H1 (cell line): Measurements from ENCODE around the gene RAB3GAP1. TPM values are rescaled to one million over a fixed set of nuclear protein-coding genes. Genes with fewer than 3 reads are reported as not detected.
"Not testable (repeated sequence)": the region's sequence is repeated elsewhere in the genome, so short reads cannot be mapped to it uniquely, and the experiment has no call there.

Experiments
- CTCF ChIA-PET: fragments of 300-600 bp; sonication (Branson Sonifier 250); formaldehyde crosslinking; loops from one replicate; lab custom pipeline; 2021; ENCODE audit not compliant: partially characterized antibody; lab: Charles Lee
- POLR2A ChIA-PET: fragments of 300-600 bp; sonication (Branson Sonifier 250); formaldehyde crosslinking; loops from one replicate; lab custom pipeline; 2021; ENCODE audit warnings: inconsistent platforms; ENCODE audit not compliant: partially characterized antibody; lab: Charles Lee
- DNase-seq, 2 experiments: peaks; one replicate each; pipeline versions ENCODE4 v3.0.0 to v3.0.0-alpha.2; 2010 to 2022; ENCODE audit warnings: low spot score in 2 of 2, low read depth in 1 of 2, mixed read lengths in 1 of 2
- FAIRE-seq: peaks from 2 replicates; lab custom pipeline; 2011; peaks lifted over from hg19 to GRCh38; lab: Jason Lieb, UNC
- H2AFZ ChIP-seq: 2 replicates; pipeline ENCODE4 v1.8.1; 2012; ENCODE audit warnings: low read length, inconsistent platforms
- H2AK5ac ChIP-seq: 2 replicates; pipeline ENCODE4 v1.6.1; 2013; ENCODE audit warnings: low read depth, low read length
- H2BK120ac ChIP-seq: replicated peaks from 2 replicates; pipeline ENCODE3; 2013; ENCODE audit warnings: low read depth, low read length, inconsistent platforms
- H2BK12ac ChIP-seq: 2 replicates; pipeline ENCODE4 v1.6.1; 2013; ENCODE audit warnings: low read depth, low read length
- H2BK15ac ChIP-seq: 2 replicates; pipeline ENCODE4 v1.6.1; 2013; ENCODE audit warnings: low read length
- H2BK20ac ChIP-seq: 2 replicates; pipeline ENCODE4 v1.6.1; 2013; ENCODE audit warnings: low read length
- H2BK5ac ChIP-seq: 2 replicates; pipeline ENCODE4 v1.6.1; 2013; ENCODE audit warnings: low read depth, low read length
- H3K14ac ChIP-seq: 2 replicates; pipeline ENCODE4 v1.6.1; 2013; ENCODE audit warnings: inconsistent platforms; ENCODE audit not compliant: insufficient read length
- H3K18ac ChIP-seq: 2 replicates; pipeline ENCODE4 v1.6.1; 2013; ENCODE audit warnings: low read length; ENCODE audit errors: extremely low read depth
- H3K23ac ChIP-seq: 2 replicates; pipeline ENCODE4 v1.6.1; 2013; ENCODE audit warnings: inconsistent platforms; ENCODE audit not compliant: insufficient read length
- H3K23me2 ChIP-seq: 2 replicates; pipeline ENCODE4 v1.6.1; 2013; ENCODE audit warnings: low read depth, low read length
- H3K27ac ChIP-seq: 2 replicates; pipeline ENCODE4 v1.6.1; 2011; ENCODE audit warnings: low read depth, low read length, inconsistent platforms
- H3K27me3 ChIP-seq, 4 experiments: replicated peaks in 1 of 4; 1 replicate in 1 of 4; 2 replicates in 3 of 4; pipeline versions ENCODE4 v1.6.1 to v1.8.1; 2011 to 2013; ENCODE audit warnings: low read length in 3 of 4, mild to moderate bottlenecking in 3 of 4, inconsistent platforms in 2 of 4, mixed read lengths in 2 of 4, moderate library complexity in 1 of 4; ENCODE audit not compliant: control insufficient read depth in 3 of 4, insufficient read depth in 3 of 4; ENCODE audit errors: extremely low read depth in 1 of 4
- H3K36me3 ChIP-seq, 4 experiments: 2 replicates each; pipeline versions ENCODE4 v1.6.1 to v1.8.1; 2011 to 2013; ENCODE audit warnings: mild to moderate bottlenecking in 4 of 4, low read length in 3 of 4, moderate library complexity in 2 of 4, control low read depth in 1 of 4, inconsistent platforms in 1 of 4; ENCODE audit not compliant: insufficient read depth in 4 of 4, control insufficient read depth in 2 of 4
- H3K4ac ChIP-seq: replicated peaks from 2 replicates; pipeline ENCODE3; 2013; ENCODE audit warnings: low read length, low read depth, mixed read lengths, inconsistent platforms; ENCODE audit not compliant: insufficient read length
- H3K4me1 ChIP-seq, 4 experiments: replicated peaks in 1 of 4; 1 replicate in 1 of 4; 2 replicates in 3 of 4; pipeline versions ENCODE4 v1.6.1 to v1.8.1; 2011 to 2013; ENCODE audit warnings: low read length in 3 of 4, inconsistent platforms in 2 of 4, mixed read lengths in 1 of 4; ENCODE audit not compliant: insufficient read depth in 4 of 4, control insufficient read depth in 3 of 4
- H3K4me2 ChIP-seq, 2 experiments: 2 replicates each; pipeline versions ENCODE4 v1.6.1 to v1.8.1; 2011 to 2013; ENCODE audit warnings: low read depth in 2 of 2, low read length in 2 of 2, control low read depth in 1 of 2, inconsistent platforms in 1 of 2, mild to moderate bottlenecking in 1 of 2; ENCODE audit not compliant: insufficient read depth in 1 of 2
- H3K4me3 ChIP-seq, 4 experiments: fragments of 200-600, 300-600 bp in 1 of 4; sonication (generic), shearing (Covaris generic), sonication (Bioruptor Twin) in 1 of 4; 2 replicates each; pipeline versions ENCODE4 v1.5.1 to v1.8.1; 2011 to 2016; ENCODE audit warnings: low read length in 4 of 4, low read depth in 3 of 4, control low read depth in 2 of 4, inconsistent platforms in 2 of 4, mild to moderate bottlenecking in 2 of 4, mixed read lengths in 1 of 4, moderate library complexity in 1 of 4; ENCODE audit not compliant: insufficient read depth in 2 of 4; ENCODE audit errors: extremely low read depth in 1 of 4
- H3K56ac ChIP-seq: replicated peaks from 2 replicates; pipeline ENCODE3; 2013; ENCODE audit warnings: low read depth, mild to moderate bottlenecking, mixed read lengths, low read length, inconsistent platforms; ENCODE audit not compliant: insufficient read length
- H3K79me1 ChIP-seq: 2 replicates; pipeline ENCODE4 v1.6.1; 2013; ENCODE audit warnings: low read depth, low read length, control low read depth
- H3K79me2 ChIP-seq, 2 experiments: 2 replicates each; pipeline versions ENCODE4 v1.6.1 to v1.8.1; 2012 to 2013; ENCODE audit warnings: low read length in 2 of 2, mild to moderate bottlenecking in 2 of 2, inconsistent platforms in 1 of 2; ENCODE audit not compliant: insufficient read depth in 2 of 2, control insufficient read depth in 1 of 2
- H3K9ac ChIP-seq, 4 experiments: replicated peaks in 1 of 4; 1 replicate in 1 of 4; 2 replicates in 3 of 4; pipeline versions ENCODE4 v1.6.1 to v1.8.1; 2011 to 2013; ENCODE audit warnings: low read depth in 3 of 4, low read length in 3 of 4, control low read depth in 2 of 4, mild to moderate bottlenecking in 2 of 4, moderate library complexity in 2 of 4, inconsistent platforms in 1 of 4; ENCODE audit errors: extremely low read depth in 1 of 4
- H3K9me3 ChIP-seq, 2 experiments: 2 replicates each; pipeline versions ENCODE4 v1.6.1 to v1.8.1; 2012 to 2013; ENCODE audit warnings: mild to moderate bottlenecking in 2 of 2, moderate library complexity in 2 of 2, control low read depth in 1 of 2, inconsistent platforms in 1 of 2, low read depth in 1 of 2, low read length in 1 of 2, mixed read lengths in 1 of 2; ENCODE audit not compliant: insufficient read depth in 2 of 2
- H4K20me1 ChIP-seq, 2 experiments: replicated peaks in 1 of 2; 2 replicates each; pipeline versions ENCODE3 to v1.8.1; 2011 to 2013; ENCODE audit warnings: inconsistent platforms in 2 of 2, low read length in 2 of 2, mild to moderate bottlenecking in 1 of 2; ENCODE audit not compliant: insufficient read depth in 2 of 2, control insufficient read depth in 1 of 2
- H4K5ac ChIP-seq: 2 replicates; pipeline ENCODE4 v1.6.1; 2013; ENCODE audit warnings: low read length, low read depth, mixed read lengths, inconsistent platforms; ENCODE audit not compliant: insufficient read length
- H4K8ac ChIP-seq: 2 replicates; pipeline ENCODE4 v1.8.0; 2013; ENCODE audit warnings: mild to moderate bottlenecking, moderate library complexity, low read length, inconsistent platforms; ENCODE audit not compliant: insufficient read depth; ENCODE audit errors: extremely low read depth
- H4K91ac ChIP-seq: replicated peaks from 2 replicates; pipeline ENCODE3; 2013; ENCODE audit warnings: low read length, mixed read lengths, inconsistent platforms; ENCODE audit not compliant: insufficient read length
- YY1 ChIP-seq: IDR thresholded peaks from 2 replicates; pipeline ENCODE4 v1.6.1; 2011; ENCODE audit warnings: low read depth, mild to moderate bottlenecking, low read length
- ZNF274 ChIP-seq: IDR thresholded peaks from 2 replicates; pipeline ENCODE4 v1.7.0; 2012; ENCODE audit warnings: low read length, borderline replicate concordance; ENCODE audit errors: extremely low read depth
- WGBS, 2 experiments: shearing (Covaris generic) in 1 of 2; methylation state at CpG; one replicate each; pipeline versions ENCODE4 v1.1.6 to v1.1.7; 2013 to 2015; ENCODE audit warnings: low lambda C conversion rate in 2 of 2, mixed read lengths in 2 of 2, inconsistent platforms in 1 of 2, low coverage in 1 of 2, missing lambda C conversion rate in 1 of 2; ENCODE audit not compliant: insufficient replicate concordance in 2 of 2, insufficient coverage in 1 of 2, insufficient read length in 1 of 2; ENCODE audit errors: extremely low coverage in 1 of 2, missing lambda C conversion rate in 1 of 2; 5-methylcytosine and 5-hydroxymethylcytosine counted together
- polyA plus RNA-seq, 7 experiments: library from polyadenylated mRNA; depleted of rRNA in 3 of 7; stranded (reverse) in 5 of 7; unstranded in 2 of 7; fragments of >200 nt in 5 of 7; fragments of 200-250 nt in 2 of 7; gene quantifications; 1 replicate in 5 of 7; 2 replicates in 1 of 7; 4 replicates in 1 of 7; pipeline versions ENCODE4 v1.2.1 to v1.2.3, GENCODE V29; 2011 to 2013; ENCODE audit warnings: missing spikeins in 2 of 7, mixed read lengths in 2 of 7
- total RNA-seq: library from RNA; stranded (reverse); fragmentation: NEBNext Ultra II Directional; extraction: Animal tissue kit (Norgen Biotek cat#: 25700); gene quantifications from 2 replicates; pipeline ENCODE4 v1.2.1, GENCODE V29; 2021

Gene RAB3GAP1
- total and polyA plus RNA-seq, 2 of the 8 experiments (the other 6 are each of a cell fraction or from before 2014, with no cell fraction given): 9.8 to 28.6 TPM

GRCh38 chr2:135086222-135086621 lies 34.1 kb downstream of the RAB3GAP1 start:
- no peak overlapping the region for H4K8ac ChIP-seq
- H4K5ac ChIP-seq: no peak overlapping the region
- no peak overlapping the region for H4K91ac ChIP-seq
- FAIRE-seq: no peak
- H2BK5ac ChIP-seq: no peak overlapping the region
- H2BK20ac ChIP-seq: no peak overlapping the region
- H3K9me3 ChIP-seq: no peaks in the 10 kb centered on the region
- WGBS, 2 experiments: 93% methylated on average over 2 of the region's 2 CpGs; no CpG with 5 or more reads in 1 of the 2 experiments
- no peak overlapping the region for H3K4ac ChIP-seq
- peaks cover 0 to 32% of the 10 kb centered on the region in 2 experiments; a peak in 2 of 4 replicates for H3K79me2 ChIP-seq
- no peak overlapping the region for H3K18ac ChIP-seq
- H2BK120ac ChIP-seq: no peak overlapping the region
- no peak overlapping the region for H3K56ac ChIP-seq
- no peaks in the 10 kb centered on the region for H4K20me1 ChIP-seq
- H3K4me3 ChIP-seq: no peak overlapping the region
- H3K23ac ChIP-seq: no peak overlapping the region
- H3K4me1 ChIP-seq: no peaks in the 10 kb centered on the region
- no peaks in the 10 kb centered on the region for H3K23me2 ChIP-seq
- no peak overlapping the region for H2BK12ac ChIP-seq
- no peak overlapping the region for H3K9ac ChIP-seq
- no peak overlapping the region for H2AK5ac ChIP-seq
- H3K27ac ChIP-seq: no peak overlapping the region
- no peak overlapping the region for H3K14ac ChIP-seq
- H2BK15ac ChIP-seq: no peak overlapping the region
- no peak overlapping the region for H3K4me2 ChIP-seq
- H3K27me3 ChIP-seq: no peaks in the 10 kb centered on the region
- no peaks in the 10 kb centered on the region for H3K36me3 ChIP-seq
- CTCF ChIA-PET: no interaction called here
- DNase-seq: no peak
- H3K79me1 ChIP-seq: peaks cover 2% of the 10 kb centered on the region; the same call in 1 of the 2 replicates
- POLR2A ChIA-PET: no interaction called here
- no peak overlapping the region for H2AFZ ChIP-seq
- TF ChIP-seq YY1 (no peak), ZNF274 (no peak)
- TF ChIP-seq, all 59 proteins: peak for 0

GRCh38 chr2:135089597-135089996 lies 37.5 kb downstream of the RAB3GAP1 start:
- CTCF ChIA-PET, H2AK5ac ChIP-seq, H3K4me3 ChIP-seq, H4K8ac ChIP-seq, H4K91ac ChIP-seq, H3K14ac ChIP-seq, H2BK5ac ChIP-seq, H3K36me3 ChIP-seq, H3K27me3 ChIP-seq, DNase-seq, H3K79me1 ChIP-seq, H3K4me1 ChIP-seq, H2BK12ac ChIP-seq, H3K23ac ChIP-seq, H2BK15ac ChIP-seq, H4K20me1 ChIP-seq, H2BK120ac ChIP-seq, H3K4me2 ChIP-seq, H2AFZ ChIP-seq, FAIRE-seq, H2BK20ac ChIP-seq, H3K18ac ChIP-seq, POLR2A ChIA-PET, H3K9me3 ChIP-seq, H3K9ac ChIP-seq, H3K23me2 ChIP-seq, H3K4ac ChIP-seq, H4K5ac ChIP-seq, H3K56ac ChIP-seq, H3K27ac ChIP-seq: not testable (repeated sequence)
- 91% methylated on average over 4 of the region's 4 CpGs; no CpG with 5 or more reads in 1 of the 2 experiments for WGBS, 2 experiments
- H3K79me2 ChIP-seq: peaks cover 0 to 29% of the 10 kb centered on the region in 2 experiments; a peak in 2 of 4 replicates
